AG04449 (cell line): ENCODE results near the gene SUFU.

ENCODE experiments used
- CTCF ChIA-PET: fragments of 350-600 bp; formaldehyde crosslinking; extraction: SDS; loops from one replicate; lab custom pipeline; 2021; ENCODE audit warnings: antibody characterized with exemption; lab: Yijun Ruan, JAX
- POLR2A ChIA-PET: fragments of 400-600, 350-600 bp; formaldehyde crosslinking; extraction: SDS; loops from one replicate; lab custom pipeline; 2020; ENCODE audit warnings: antibody characterized with exemption, inconsistent platforms; lab: Yijun Ruan, JAX
- DNase-seq: peaks from one replicate; pipeline ENCODE4 v3.0.0-alpha.2; 2010; ENCODE audit warnings: low read depth, low spot score
- H3K4me3 ChIP-seq: 2 replicates; pipeline ENCODE4 v1.5.1; 2011; ENCODE audit warnings: low read depth, mild to moderate bottlenecking, control low read depth, low read length
- TF ChIP-seq, protein P1 (sequence below): IDR thresholded peaks from one replicate; pipeline ENCODE4 v1.5.1; 2011; ENCODE audit warnings: mild to moderate bottlenecking, moderate library complexity, low read length, control low read depth, inconsistent platforms; ENCODE audit not compliant: insufficient read depth; ENCODE audit errors: missing control alignments

SUFU gene

DNA sequence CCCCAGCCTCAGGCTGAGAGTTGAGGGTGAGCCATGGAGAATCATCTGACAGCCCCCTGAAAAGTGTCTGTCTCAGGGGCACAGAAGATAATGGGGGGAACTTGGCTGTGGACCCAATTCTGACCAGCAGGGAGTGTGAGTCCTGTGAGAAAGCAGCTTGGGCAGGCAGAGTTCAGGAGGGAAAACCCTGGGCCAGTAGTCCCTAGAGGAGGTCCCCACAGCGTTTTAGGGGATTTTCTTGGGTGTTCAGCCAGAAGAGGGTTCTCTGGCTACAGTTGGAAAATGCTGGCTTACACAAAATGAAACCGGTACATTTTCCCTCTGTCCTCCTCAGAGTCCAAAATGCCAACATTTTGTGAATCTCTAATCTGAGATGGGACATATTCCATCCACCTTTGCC is 104.7 kb downstream of the SUFU start:
- no peak overlapping the region for H3K4me3 ChIP-seq
- no peak for DNase-seq
- TF ChIP-seq, protein P1, sequence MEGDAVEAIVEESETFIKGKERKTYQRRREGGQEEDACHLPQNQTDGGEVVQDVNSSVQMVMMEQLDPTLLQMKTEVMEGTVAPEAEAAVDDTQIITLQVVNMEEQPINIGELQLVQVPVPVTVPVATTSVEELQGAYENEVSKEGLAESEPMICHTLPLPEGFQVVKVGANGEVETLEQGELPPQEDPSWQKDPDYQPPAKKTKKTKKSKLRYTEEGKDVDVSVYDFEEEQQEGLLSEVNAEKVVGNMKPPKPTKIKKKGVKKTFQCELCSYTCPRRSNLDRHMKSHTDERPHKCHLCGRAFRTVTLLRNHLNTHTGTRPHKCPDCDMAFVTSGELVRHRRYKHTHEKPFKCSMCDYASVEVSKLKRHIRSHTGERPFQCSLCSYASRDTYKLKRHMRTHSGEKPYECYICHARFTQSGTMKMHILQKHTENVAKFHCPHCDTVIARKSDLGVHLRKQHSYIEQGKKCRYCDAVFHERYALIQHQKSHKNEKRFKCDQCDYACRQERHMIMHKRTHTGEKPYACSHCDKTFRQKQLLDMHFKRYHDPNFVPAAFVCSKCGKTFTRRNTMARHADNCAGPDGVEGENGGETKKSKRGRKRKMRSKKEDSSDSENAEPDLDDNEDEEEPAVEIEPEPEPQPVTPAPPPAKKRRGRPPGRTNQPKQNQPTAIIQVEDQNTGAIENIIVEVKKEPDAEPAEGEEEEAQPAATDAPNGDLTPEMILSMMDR, result no peak
- ChIA-PET POLR2A (no interaction called here), CTCF (interaction anchor here (0.9 to 1.1 kb wide), 2 partner anchors 9 to 19 kb away, joined by 3 read pairs; no protein-coding TSS in a partner anchor)

DNA sequence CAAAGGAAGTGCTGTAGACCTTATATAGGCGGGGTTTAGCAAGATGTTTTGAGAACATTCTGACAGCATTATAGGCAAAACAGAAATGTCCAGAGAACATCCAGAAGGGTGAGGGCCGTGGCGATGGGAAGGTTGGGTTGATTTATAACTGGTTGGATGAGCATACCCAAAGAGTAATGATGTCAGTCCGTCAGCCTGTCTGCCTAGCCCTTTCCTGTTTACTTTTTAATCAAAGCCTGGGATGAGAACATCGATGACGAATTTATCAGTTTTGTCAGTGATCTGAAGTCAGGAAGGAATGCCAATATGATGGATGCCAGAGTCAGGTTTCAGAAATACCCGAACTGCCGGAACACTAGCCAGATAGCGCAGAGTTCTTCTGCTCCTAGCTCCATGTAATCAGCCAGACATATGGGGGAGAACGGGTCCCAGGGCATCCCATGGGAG is 106.7 kb downstream of the SUFU start:
- DNase-seq, result no peak
- TF ChIP-seq, protein P1, result no peak

DNA sequence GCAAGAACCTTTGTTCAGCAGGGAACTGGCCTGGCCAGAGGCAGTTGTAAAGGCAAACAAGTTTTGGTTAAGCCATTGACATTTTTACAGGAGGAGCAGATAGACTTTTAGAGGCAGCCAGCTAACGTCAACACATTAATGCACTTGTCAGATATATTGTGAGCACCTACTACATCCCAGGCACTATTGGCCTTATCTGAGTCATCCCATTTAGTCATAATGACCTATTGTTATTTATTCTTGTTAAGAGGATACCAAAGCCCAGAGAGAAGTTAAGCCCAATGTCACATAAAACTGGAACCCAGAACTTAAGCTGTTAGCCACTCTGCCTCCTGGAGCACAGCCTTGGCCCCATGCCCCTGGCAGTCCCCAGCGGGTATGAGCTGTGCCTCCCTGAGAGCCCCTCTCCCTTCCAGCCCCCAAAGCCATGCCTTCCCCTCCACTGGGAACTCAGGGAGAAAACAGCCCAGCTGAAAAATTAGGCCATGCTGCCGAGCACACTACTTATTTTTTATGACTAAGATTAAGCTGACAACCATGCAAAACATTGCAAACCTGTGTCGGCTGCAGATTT is 107.8 kb downstream of the SUFU start:
- no peak for DNase-seq
- ChIA-PET CTCF (interaction anchor here (1.0 to 1.4 kb wide), 2 partner anchors 8 to 109 kb away, joined by 3 read pairs; partner anchors contain the start of gene ACTR1A), POLR2A (no interaction called here)
- TF ChIP-seq, protein P1, result no peak
- no peak overlapping the region for H3K4me3 ChIP-seq

More for the DNA sequence above, 106.7 kb downstream of the SUFU start:
- CTCF ChIA-PET, result interaction anchor here (1.0 kb wide), 1 partner anchor 16 kb away, joined by 3 read pairs; no protein-coding TSS in a partner anchor
- H3K4me3 ChIP-seq, result no peak overlapping the region
- POLR2A ChIA-PET, result no interaction called here

DNA sequence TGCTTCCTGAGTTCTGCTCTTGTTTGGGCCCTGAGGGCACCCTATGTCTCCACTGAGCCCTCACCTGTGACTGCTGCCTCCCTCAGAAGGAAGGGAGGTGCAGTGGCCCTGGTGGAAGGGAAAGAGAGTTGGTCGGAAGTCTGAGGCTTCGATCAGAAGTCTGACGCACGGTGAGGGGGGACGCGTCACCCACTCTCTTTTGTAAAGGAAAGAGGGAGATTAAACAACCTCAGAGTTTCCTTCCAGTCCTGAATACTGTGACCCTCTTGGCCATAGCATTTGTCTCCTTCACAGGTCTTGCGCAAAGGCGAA is 109.1 kb downstream of the SUFU start:
- TF ChIP-seq, protein P1, result no peak
- no peak for DNase-seq
- no peak overlapping the region for H3K4me3 ChIP-seq
- POLR2A ChIA-PET, result interaction anchor here (0.6 kb wide), 1 partner anchor 18 kb away, joined by 3 read pairs; no protein-coding TSS in a partner anchor
- CTCF ChIA-PET, result no interaction called here

DNA sequence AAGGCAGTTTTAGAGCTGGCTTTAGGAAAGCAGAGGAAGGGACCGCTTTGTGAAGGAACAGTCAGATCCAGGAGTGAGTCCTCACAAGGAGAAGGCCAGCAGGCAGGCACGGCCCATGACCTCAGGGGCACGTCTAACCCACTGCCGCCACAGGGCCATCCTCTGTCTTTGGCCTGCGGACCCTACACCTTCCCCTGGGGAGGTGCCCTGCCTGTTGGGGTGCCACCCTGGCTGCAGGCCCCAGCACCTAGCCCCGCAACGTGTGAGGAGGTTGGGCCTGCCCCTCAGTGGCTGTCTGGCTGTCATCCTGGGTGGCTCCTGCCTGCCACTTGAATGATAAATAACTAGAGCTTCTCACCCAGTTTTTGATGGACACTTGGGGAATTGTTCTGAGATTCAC is 109.5 kb downstream of the SUFU start:
- no peak overlapping the region for H3K4me3 ChIP-seq
- ChIA-PET POLR2A (interaction anchor here (0.6 kb wide), 1 partner anchor 18 kb away, joined by 3 read pairs; no protein-coding TSS in a partner anchor), CTCF (interaction anchor here (0.6 kb wide), 1 partner anchor 19 kb away, joined by 3 read pairs; no protein-coding TSS in a partner anchor)
- TF ChIP-seq, protein P1, result no peak
- DNase-seq, result no peak

DNA sequence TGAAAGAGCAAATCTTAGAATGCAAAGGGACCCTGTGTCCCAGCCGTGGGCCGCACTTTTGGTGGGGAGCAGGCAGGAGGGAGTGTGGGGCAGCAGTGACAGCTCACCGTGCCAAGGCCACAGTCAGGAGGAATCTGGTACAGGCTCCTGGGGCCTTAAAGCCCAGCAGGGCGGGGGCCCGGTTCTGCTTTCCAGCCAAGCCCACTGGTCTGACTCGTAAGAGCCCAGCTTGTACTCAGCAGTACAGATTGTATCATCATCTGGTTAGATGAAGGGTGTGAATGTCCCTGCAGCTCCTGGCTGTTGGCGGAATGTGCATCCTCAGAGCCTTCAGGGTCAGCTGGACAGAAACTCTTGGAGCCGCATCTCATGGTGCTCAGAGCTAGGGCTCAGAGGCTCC is 110.0 kb downstream of the SUFU start:
- POLR2A ChIA-PET, result no interaction called here
- CTCF ChIA-PET, result interaction anchor here (0.6 to 2.1 kb wide), 3 partner anchors 11 to 20 kb away, joined by 3 to 7 read pairs (median 3); no protein-coding TSS in a partner anchor
- H3K4me3 ChIP-seq, result no peak overlapping the region
- no peak for DNase-seq
- TF ChIP-seq, protein P1, result no peak
